ENCODE results near the gene PER1. TPM values are rescaled to one million over a fixed set of nuclear protein-coding genes. Genes with fewer than 3 reads are reported as not detected.

PER1 gene
- total and polyA plus RNA-seq, 2 of the 13 experiments (the other 11 are each of a cell fraction or from before 2014, with no cell fraction given): 2.6 to 3.6 TPM

- no peak for TF ChIP-seq TIGD3 (CRISPR knock-in tag; IDR thresholded peaks at IDR 0.05; ENCODE audit: borderline replicate concordance)
- TF ChIP-seq PCBP2 (optimal IDR thresholded peaks at IDR 0.05; ENCODE audit: low read depth, low read length, poor library complexity, severe bottlenecking): no peak
- no peak for TF ChIP-seq ZFP41 (CRISPR knock-in tag; IDR thresholded peaks at IDR 0.05; ENCODE audit: borderline replicate concordance)
- TF ChIP-seq ZNF720 (CRISPR knock-in tag; IDR thresholded peaks at IDR 0.05): no peak
- TF ChIP-seq SIN3A (IDR thresholded peaks at IDR 0.05; ENCODE audit: borderline replicate concordance, low read depth, low read length): peak; percentile 86; the same call in 1 of the 2 replicates
- TF ChIP-seq ZKSCAN1 (IDR thresholded peaks at IDR 0.05; ENCODE audit: low read length): no peak
- TF ChIP-seq ASH2L (IDR thresholded peaks at IDR 0.05; ENCODE audit: insufficient read length, low read depth, low read length): peak; percentile 25
- TF ChIP-seq CEBPZ (IDR thresholded peaks at IDR 0.05; ENCODE audit: low read length): no peak
- no peak for TF ChIP-seq ZNF503 (CRISPR knock-in tag; IDR thresholded peaks at IDR 0.05)
- TF ChIP-seq TCF7L2 (IDR thresholded peaks at IDR 0.05; ENCODE audit: low read depth, low read length): no peak
- 0 out of 2 replicates have a peak, but pooled peaks have one; percentile 48 for TF ChIP-seq ZNF580 (CRISPR knock-in tag; IDR thresholded peaks at IDR 0.05; ENCODE audit: borderline replicate concordance, low read depth)
- TF ChIP-seq ARHGAP35 (CRISPR knock-in tag; IDR thresholded peaks at IDR 0.05; ENCODE audit: borderline replicate concordance): no peak
- TF ChIP-seq RFXAP (CRISPR knock-in tag; IDR thresholded peaks at IDR 0.05; ENCODE audit: borderline replicate concordance): peak; percentile 75; the same call in 1 of the 2 replicates
- TF ChIP-seq SKI (IDR thresholded peaks at IDR 0.05; ENCODE audit: partially characterized antibody): no peak
- TF ChIP-seq, protein P1, sequence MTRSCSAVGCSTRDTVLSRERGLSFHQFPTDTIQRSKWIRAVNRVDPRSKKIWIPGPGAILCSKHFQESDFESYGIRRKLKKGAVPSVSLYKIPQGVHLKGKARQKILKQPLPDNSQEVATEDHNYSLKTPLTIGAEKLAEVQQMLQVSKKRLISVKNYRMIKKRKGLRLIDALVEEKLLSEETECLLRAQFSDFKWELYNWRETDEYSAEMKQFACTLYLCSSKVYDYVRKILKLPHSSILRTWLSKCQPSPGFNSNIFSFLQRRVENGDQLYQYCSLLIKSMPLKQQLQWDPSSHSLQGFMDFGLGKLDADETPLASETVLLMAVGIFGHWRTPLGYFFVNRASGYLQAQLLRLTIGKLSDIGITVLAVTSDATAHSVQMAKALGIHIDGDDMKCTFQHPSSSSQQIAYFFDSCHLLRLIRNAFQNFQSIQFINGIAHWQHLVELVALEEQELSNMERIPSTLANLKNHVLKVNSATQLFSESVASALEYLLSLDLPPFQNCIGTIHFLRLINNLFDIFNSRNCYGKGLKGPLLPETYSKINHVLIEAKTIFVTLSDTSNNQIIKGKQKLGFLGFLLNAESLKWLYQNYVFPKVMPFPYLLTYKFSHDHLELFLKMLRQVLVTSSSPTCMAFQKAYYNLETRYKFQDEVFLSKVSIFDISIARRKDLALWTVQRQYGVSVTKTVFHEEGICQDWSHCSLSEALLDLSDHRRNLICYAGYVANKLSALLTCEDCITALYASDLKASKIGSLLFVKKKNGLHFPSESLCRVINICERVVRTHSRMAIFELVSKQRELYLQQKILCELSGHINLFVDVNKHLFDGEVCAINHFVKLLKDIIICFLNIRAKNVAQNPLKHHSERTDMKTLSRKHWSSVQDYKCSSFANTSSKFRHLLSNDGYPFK (CRISPR knock-in tag; IDR thresholded peaks at IDR 0.05; ENCODE audit: borderline replicate concordance): no peak
- TF ChIP-seq CHCHD3 (CRISPR knock-in tag; IDR thresholded peaks at IDR 0.05): no peak
- no peak for TF ChIP-seq MYNN (CRISPR knock-in tag; IDR thresholded peaks at IDR 0.05; ENCODE audit: low read depth)
- TF ChIP-seq SMYD3 (CRISPR knock-in tag; IDR thresholded peaks at IDR 0.05): 0 out of 2 replicates have a peak, but pooled peaks have one; percentile 46
- peak; percentile 44; the same call in 1 of the 2 replicates for TF ChIP-seq ZMYM4 (CRISPR knock-in tag; IDR thresholded peaks at IDR 0.05)
Observed at GRCh38 chr17:8189711-8190477, 37.7 kb upstream of the PER1 start, which contains the start of gene BORCS6 (continued).

All from HepG2 (cell line).